ENCODE measurements around the gene TMEM129.

The TMEM129 gene

GRCh38 chr4:1717129-1718094 lies 3.7 kb downstream of the TMEM129 start:
- H2BK120ac ChIP-seq (ENCODE audit: insufficient read depth, low read length, poor library complexity), result no peak overlapping the region
- no peak overlapping the region for H4K91ac ChIP-seq (ENCODE audit: low read depth, low read length)
- no peak overlapping the region for H2BK5ac ChIP-seq (ENCODE audit: low read depth, low read length, poor library complexity)
- H3K4ac ChIP-seq (ENCODE audit: low read depth, low read length), result no peak overlapping the region
- H3K18ac ChIP-seq (ENCODE audit: low read length), result no peak overlapping the region
- H2AK5ac ChIP-seq (ENCODE audit: low read length), result no peak overlapping the region
- no peak overlapping the region for H3K4me2 ChIP-seq (ENCODE audit: low read length)
- H3K14ac ChIP-seq (ENCODE audit: low read length), result no peak overlapping the region
- H3K9ac ChIP-seq (ENCODE audit: low read length), result no peak overlapping the region
- no CpG with 5 or more reads among the region's 32 CpGs for WGBS (ENCODE audit: extremely low coverage, insufficient coverage, insufficient read length)
- H3K23ac ChIP-seq (ENCODE audit: low read length), result no peak overlapping the region
- H3K9me3 ChIP-seq (ENCODE audit: insufficient read depth, low read depth, low read length), result no peaks in the 10 kb centered on the region
- no peak overlapping the region for H3K27ac ChIP-seq (ENCODE audit: low read depth, low read length)
- no peaks in the 10 kb centered on the region for H3K27me3 ChIP-seq (ENCODE audit: insufficient read depth, low read length)
- DNase-seq, result no peak
- H3K4me1 ChIP-seq (ENCODE audit: control insufficient read depth in 1 of 2, insufficient read depth in 2 of 2, low read length in 2 of 2), result peaks cover 13 to 18% of the 10 kb centered on the region in 2 experiments
- no peak overlapping the region for H4K8ac ChIP-seq (ENCODE audit: low read depth, low read length)
- peaks cover 12% of the 10 kb centered on the region for H3K79me1 ChIP-seq (ENCODE audit: low read length)
- H3K4me3 ChIP-seq (ENCODE audit: low read depth, low read length), result no peak overlapping the region
- H2AFZ ChIP-seq (ENCODE audit: insufficient read depth, low read length, poor library complexity), result no peak overlapping the region
- H4K12ac ChIP-seq (ENCODE audit: low read depth, low read length), result no peak overlapping the region
- H3K36me3 ChIP-seq (ENCODE audit: control insufficient read depth in 1 of 2, insufficient read depth in 2 of 2, low read length in 2 of 2), result peaks cover 21 to 27% of the 10 kb centered on the region in 2 experiments
- H2BK12ac ChIP-seq (ENCODE audit: low read length), result no peak overlapping the region
- peaks cover 21% of the 10 kb centered on the region for H3K79me2 ChIP-seq (ENCODE audit: control insufficient read depth, insufficient read depth, low read length, poor library complexity)

DNA sequence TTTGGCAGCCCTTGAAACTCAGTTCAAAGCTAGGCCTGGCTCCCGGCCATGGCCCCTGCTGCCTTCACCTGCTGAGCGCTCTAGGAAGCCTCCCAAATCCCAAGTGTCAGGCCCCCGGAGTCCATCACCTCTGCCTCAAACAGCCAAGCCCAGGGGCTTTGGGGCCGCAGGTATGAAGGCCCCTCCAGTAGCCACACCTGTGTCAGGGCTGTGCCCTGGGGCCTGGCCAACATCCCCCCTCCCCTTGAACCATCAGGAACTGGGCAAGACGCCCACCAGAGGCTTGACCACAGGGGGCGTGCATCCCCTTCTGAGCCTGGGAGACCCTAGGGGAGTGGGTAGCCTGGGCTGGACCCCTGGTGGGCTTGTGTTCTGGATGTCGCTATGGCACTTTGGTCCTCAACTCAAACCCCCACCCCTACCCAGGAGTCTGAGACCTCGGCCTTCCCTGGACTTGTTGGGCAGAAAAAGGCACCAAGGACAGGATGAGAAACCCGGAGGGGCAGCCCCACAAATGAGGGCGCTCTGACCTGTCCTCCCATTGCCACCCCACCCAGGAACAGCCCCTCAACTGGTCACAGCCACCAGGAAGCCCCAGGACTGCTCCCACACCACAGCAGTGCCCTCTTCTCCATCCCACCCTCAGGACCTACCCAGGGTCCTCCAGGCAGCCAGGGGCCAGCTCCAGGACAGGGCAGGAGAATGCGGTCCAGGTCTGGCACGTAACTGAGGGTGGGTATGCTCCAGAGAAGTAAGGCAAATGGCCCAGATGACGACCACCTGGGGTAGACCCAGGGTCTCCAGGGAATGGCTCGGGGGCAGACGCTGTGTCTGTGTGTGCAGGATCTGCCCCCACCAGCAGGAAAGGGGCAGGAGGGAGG lies 4.8 kb downstream of the TMEM129 start:
- no peak overlapping the region for H3K14ac ChIP-seq (ENCODE audit: low read length)
- no peak overlapping the region for H4K8ac ChIP-seq (ENCODE audit: low read depth, low read length)
- H3K27me3 ChIP-seq (ENCODE audit: insufficient read depth, low read length), result no peaks in the 10 kb centered on the region
- H3K4me1 ChIP-seq (ENCODE audit: control insufficient read depth in 1 of 2, insufficient read depth in 2 of 2, low read length in 2 of 2), result peaks cover 11 to 13% of the 10 kb centered on the region in 2 experiments
- no peak overlapping the region for H2AFZ ChIP-seq (ENCODE audit: insufficient read depth, low read length, poor library complexity)
- H3K4me2 ChIP-seq (ENCODE audit: low read length), result no peak overlapping the region
- peaks cover 21 to 27% of the 10 kb centered on the region in 2 experiments for H3K36me3 ChIP-seq (ENCODE audit: control insufficient read depth in 1 of 2, insufficient read depth in 2 of 2, low read length in 2 of 2)
- no peak overlapping the region for H3K4ac ChIP-seq (ENCODE audit: low read depth, low read length)
- H2BK12ac ChIP-seq (ENCODE audit: low read length), result no peak overlapping the region
- H3K9me3 ChIP-seq (ENCODE audit: insufficient read depth, low read depth, low read length), result no peaks in the 10 kb centered on the region
- no peak overlapping the region for H4K91ac ChIP-seq (ENCODE audit: low read depth, low read length)
- no peak overlapping the region for H4K12ac ChIP-seq (ENCODE audit: low read depth, low read length)
- no peak overlapping the region for H2BK120ac ChIP-seq (ENCODE audit: insufficient read depth, low read length, poor library complexity)
- no peak overlapping the region for H2BK5ac ChIP-seq (ENCODE audit: low read depth, low read length, poor library complexity)
- no peak overlapping the region for H3K4me3 ChIP-seq (ENCODE audit: low read depth, low read length)
- no peak overlapping the region for H2AK5ac ChIP-seq (ENCODE audit: low read length)
- peaks cover 22% of the 10 kb centered on the region for H3K79me1 ChIP-seq (ENCODE audit: low read length)
- no peak overlapping the region for H3K23ac ChIP-seq (ENCODE audit: low read length)
- no peak overlapping the region for H3K9ac ChIP-seq (ENCODE audit: low read length)
- H3K27ac ChIP-seq (ENCODE audit: low read depth, low read length), result no peak overlapping the region
- no peak overlapping the region for H3K18ac ChIP-seq (ENCODE audit: low read length)
- H3K79me2 ChIP-seq (ENCODE audit: control insufficient read depth, insufficient read depth, low read length, poor library complexity), result peaks cover 22% of the 10 kb centered on the region
- no peak for DNase-seq
- WGBS (ENCODE audit: extremely low coverage, insufficient coverage, insufficient read length), result no CpG with 5 or more reads among the region's 15 CpGs

DNA sequence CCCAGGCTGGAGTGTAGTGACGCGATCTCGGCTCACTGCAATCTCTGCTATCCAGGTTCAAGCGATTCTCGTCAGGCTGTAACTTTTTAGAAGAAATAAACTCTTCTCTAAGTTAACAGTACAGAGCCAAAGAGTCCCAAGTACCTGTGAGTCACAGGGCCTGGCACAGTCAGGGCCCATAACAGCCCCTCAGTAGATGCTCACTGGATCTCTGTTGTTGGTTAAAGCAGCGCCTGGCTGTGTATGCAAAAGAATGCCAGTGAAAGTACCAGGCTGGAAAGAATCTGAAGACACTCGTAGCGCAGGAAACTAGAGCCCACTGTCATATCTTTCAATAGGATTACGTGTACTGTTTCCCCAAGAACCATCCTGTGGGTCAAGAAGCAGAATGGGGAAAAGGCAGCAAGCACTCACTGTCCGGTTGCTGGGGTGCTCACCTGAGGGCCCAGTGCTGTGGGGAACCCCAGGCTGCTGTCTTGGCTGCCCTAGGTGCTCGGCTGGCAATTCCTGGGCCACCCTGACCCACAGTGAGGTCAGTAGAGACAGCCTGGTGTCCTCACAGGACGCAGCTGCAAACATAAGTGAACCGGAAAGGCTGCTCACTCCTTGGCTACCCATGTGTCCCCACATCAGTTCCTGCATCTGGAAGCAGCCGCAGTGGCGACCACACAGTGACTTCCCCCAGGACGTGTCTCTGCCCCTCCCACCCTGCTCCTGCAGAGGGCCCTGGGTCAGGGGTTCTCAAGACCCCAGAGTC lies 5.9 kb downstream of the TMEM129 start:
- peaks cover 21 to 29% of the 10 kb centered on the region in 2 experiments for H3K36me3 ChIP-seq (ENCODE audit: control insufficient read depth in 1 of 2, insufficient read depth in 2 of 2, low read length in 2 of 2)
- no peak overlapping the region for H3K4me3 ChIP-seq (ENCODE audit: low read depth, low read length)
- no peak overlapping the region for H3K23ac ChIP-seq (ENCODE audit: low read length)
- H2BK120ac ChIP-seq (ENCODE audit: insufficient read depth, low read length, poor library complexity), result no peak overlapping the region
- H3K27ac ChIP-seq (ENCODE audit: low read depth, low read length), result no peak overlapping the region
- no peak overlapping the region for H2BK12ac ChIP-seq (ENCODE audit: low read length)
- H3K4ac ChIP-seq (ENCODE audit: low read depth, low read length), result no peak overlapping the region
- H2BK5ac ChIP-seq (ENCODE audit: low read depth, low read length, poor library complexity), result no peak overlapping the region
- no peaks in the 10 kb centered on the region for H3K27me3 ChIP-seq (ENCODE audit: insufficient read depth, low read length)
- no peak overlapping the region for H3K4me2 ChIP-seq (ENCODE audit: low read length)
- H3K9ac ChIP-seq (ENCODE audit: low read length), result no peak overlapping the region
- H2AK5ac ChIP-seq (ENCODE audit: low read length), result no peak overlapping the region
- no peak overlapping the region for H4K8ac ChIP-seq (ENCODE audit: low read depth, low read length)
- H3K14ac ChIP-seq (ENCODE audit: low read length), result no peak overlapping the region
- no CpG with 5 or more reads among the region's 16 CpGs for WGBS (ENCODE audit: extremely low coverage, insufficient coverage, insufficient read length)
- H3K79me1 ChIP-seq (ENCODE audit: low read length), result peaks cover 16% of the 10 kb centered on the region
- DNase-seq, result no peak
- no peak overlapping the region for H4K91ac ChIP-seq (ENCODE audit: low read depth, low read length)
- H3K4me1 ChIP-seq (ENCODE audit: control insufficient read depth in 1 of 2, insufficient read depth in 2 of 2, low read length in 2 of 2), result peaks cover 13 to 18% of the 10 kb centered on the region in 2 experiments
- no peak overlapping the region for H3K18ac ChIP-seq (ENCODE audit: low read length)
- H4K12ac ChIP-seq (ENCODE audit: low read depth, low read length), result no peak overlapping the region
- H3K9me3 ChIP-seq (ENCODE audit: insufficient read depth, low read depth, low read length), result no peaks in the 10 kb centered on the region
- peaks cover 22% of the 10 kb centered on the region for H3K79me2 ChIP-seq (ENCODE audit: control insufficient read depth, insufficient read depth, low read length, poor library complexity)
- H2AFZ ChIP-seq (ENCODE audit: insufficient read depth, low read length, poor library complexity), result no peak overlapping the region

Data from trophoblast cell (in vitro differentiated cells and primary cell).